NCI-H226 (cell line): ENCODE measurements around the gene METTL8.
A peak's percentile ranks its signal among the peaks of the same experiment; 100 is the strongest.
"Not testable (repeated sequence)": the region's sequence is repeated elsewhere in the genome, so short reads cannot be mapped to it uniquely, and the experiment has no call there.

Source experiments
- DNase-seq: peaks from one replicate; pipeline ENCODE4 v3.0.0-alpha.2; 2015

METTL8 gene

DNA sequence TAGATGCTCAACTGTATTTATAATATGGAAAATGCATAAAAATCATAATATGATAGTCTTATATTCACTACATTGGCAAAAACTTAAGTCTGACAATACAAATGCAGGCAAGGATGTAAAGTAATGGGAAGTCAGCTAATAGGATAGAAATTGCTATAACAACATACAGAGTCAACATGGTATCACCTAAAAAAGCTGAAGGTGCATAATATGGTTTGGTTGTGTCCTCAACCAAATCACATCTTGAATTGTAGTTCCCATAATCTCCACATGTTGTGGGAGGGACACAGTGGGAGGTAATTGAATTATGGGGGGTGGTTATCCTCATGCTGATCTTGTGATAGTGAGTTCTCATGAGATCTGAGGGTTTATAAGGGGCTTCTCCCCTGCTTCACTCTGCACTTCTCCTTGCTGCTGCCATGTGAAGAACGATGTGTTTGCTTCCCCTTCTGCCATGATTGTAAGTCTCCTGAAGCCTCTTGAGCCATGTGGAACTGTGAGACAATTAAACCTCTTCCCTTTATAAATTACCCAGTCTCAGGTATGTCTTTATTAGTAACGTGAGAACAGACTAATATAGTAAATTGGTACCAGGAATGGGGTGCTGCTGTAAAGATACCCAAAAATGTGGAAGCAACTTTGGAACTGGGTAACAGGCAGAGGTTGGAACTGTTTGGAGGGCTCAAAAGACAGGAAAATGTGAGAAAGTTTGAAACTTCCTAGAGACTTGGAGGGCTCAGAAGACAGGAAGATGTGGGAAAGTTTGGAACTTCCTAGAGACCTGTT is 10.9 kb downstream of the METTL8 start:
- not testable (repeated sequence) for DNase-seq

DNA sequence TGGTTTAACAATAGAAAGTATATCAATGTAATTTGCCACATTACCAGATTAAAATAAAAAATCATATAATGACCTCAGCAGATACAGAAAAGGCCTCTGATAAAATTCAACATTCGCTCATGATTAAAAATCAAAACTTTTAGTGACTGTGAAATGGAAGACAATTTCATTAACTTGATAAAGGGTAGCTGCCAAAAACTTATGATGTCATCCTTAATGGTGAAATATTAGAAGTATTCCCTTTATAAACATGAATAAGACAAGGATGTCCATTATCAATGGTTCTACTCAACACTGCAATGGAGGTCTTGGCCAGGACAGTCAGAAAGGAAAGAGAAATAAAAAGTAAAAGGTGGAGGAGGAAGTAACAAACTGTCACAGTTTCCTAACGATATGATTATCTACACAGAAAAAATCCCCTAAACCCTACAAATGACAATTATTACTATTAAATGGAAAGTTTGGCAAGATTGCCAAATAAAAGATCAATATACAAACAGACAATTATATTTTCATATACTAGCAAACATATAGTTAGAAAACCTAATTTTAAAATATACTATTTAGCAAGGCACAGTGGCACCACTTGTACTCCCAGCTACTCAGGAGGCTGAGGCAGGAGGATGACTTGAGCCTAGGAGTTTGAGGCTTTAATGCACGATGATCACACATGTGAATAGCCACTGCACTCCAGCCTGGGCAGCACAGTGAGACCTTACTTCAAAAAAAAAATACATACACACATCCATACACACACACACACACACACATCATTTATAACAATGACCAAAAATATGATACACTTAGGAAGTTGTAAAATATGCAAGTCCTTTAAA is 12.8 kb downstream of the METTL8 start:
- no peak for DNase-seq

DNA sequence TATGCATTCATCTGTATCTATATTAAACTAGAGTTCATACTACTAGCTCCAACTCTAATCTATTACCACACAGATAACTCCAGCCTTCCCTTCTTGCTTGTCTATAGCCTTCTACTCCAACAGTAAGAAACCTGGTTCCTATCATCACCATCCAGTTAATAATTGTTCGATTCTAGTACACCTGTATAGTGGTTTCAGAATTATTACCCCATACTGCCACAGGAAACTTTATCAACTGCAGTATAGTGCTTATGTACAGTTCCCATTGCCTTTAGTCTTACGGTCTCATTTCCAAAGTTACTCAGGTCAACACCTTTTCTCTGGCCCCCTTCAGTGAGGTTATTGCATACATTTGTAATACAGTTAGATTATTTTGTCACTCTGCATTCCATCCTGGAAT is 14.5 kb downstream of the METTL8 start:
- no peak for DNase-seq

DNA sequence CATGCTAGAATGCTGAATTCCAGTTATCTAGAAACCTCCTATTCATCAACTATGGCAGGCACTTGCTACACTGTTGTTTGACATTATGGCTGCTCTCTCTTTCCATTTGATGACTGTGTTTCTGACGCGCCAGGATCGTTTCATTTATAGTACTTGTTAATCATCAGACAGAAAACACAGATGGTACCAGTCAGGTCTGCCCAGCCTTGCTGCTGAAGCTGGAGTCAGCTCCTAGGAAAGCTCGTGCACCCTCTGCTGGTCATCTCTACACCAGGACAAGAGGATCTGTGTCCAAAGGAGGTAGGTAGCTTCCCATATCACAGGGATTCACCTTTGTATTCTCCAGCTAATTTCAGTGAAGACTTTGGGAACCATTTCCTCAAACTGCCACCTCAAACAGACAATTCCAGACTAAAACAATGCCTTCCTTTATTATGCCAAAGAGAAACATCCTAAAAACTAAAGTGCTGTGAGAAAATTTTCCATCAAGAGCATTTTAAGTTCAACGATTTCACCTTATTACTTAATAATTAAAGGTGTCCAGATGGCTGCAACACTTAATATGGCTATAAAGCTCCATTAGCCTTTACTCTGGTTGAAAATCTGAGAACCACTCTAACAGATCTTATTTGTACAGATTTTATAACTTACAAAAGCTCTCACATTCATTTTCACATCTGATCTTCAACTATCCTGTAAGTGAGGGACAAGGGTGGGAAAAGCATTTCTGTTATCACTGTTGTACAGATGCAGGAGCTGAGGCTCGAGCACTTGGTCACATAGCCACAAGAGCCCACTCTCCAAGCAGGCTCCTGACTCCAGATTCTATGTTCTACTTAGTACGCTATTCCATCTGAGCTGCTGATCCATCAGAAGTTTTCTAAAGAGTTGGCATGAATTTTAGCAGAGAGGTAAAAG is 17.5 kb downstream of the METTL8 start:
- peak; percentile 81 for DNase-seq

DNA sequence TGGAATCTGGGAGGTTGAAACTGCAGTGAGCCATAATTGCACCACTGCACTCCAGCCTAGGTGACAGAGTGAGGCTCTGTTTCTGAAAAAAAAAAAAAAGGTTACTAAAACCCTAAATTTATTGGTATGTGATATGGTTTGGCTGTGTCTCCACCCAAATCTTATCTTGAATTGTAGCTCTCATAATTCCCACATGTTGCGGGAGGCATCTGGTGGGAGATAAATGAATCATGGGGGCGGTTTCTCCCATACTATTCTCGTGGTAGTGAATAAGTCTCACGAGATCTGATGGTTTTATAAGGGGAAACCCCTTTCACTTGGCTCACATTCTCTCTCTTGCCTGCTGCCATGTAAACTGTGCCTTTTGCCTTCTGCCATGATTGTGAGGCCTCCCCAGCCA is 19.1 kb downstream of the METTL8 start:
- DNase-seq, result not testable (repeated sequence)

DNA sequence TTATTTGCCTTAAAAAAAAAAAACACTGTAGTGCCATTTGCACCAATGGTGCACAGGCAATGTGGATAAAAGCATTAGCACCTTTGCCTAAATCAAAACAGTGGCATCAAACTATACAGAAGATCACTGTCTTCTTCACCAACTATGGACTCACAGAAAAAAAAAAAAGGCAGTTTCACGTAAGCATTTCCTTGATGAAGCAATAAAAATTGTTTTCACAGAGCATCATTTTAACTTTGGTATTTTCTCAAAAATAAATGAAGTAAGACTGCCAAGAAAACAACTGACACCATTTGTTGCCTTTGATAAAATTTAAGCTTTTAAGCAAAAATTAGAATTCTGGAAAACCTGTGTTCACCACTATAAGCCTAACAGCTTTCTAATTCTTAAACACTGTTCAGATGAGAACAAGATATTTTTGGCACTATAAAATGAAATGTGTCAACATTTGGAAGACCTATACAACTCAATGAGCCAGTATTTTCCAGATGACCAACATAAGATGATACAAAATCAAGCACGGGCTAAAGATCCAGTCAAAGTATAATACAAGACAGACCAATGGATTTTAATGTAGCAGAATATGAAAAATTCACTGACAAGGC is 21.1 kb downstream of the METTL8 start:
- no peak for DNase-seq

DNA sequence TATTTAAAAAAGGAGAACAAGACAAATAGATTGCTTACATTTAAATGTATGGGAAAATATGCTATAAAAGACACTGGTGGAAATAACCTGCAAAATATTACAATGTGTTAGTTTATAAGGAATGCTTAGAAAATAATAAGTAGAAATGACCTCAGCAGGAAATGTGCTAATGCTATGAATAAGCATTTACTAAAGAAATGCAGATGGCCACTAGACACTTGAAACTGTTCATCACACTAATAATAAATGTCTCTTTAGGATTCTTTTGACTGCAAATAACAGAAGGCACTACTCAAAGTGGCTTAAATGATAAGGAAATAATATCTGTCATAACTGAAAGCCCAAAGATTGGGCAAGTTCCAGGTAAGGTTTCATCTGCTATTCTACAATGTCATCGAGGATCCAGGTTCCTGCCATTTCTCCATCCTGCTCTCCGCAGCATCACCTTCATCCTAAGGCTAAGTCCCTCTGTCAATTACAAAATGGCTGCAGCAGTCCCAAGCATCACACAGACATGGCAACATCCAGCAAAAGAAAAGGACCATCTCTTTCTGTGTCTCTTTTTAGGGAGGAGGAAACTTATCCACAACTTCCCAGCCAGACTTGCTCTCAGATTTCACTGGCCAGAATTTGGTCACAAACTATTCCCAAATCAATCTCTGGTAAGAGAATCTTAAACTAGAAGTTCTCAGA is 21.9 kb downstream of the METTL8 start:
- DNase-seq, result no peak

DNA sequence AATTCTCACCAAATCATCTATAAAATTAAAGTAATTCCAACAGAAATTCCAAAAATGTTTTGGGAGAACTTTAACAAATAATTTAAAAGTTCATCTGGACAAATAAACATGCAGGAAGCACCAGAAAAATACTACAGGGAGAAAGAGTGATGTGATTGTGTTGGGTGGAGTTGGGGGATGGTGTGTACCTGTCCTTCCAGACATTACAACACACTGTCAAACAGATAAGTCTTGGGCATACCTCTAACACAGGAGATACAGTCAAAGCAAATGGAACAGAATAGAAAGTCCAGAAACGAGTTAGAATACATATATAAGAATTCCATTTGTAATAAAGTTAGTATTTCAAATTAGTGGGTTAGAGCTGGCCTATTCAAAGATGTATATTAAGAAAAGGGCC is 22.6 kb downstream of the METTL8 start:
- no peak for DNase-seq

DNA sequence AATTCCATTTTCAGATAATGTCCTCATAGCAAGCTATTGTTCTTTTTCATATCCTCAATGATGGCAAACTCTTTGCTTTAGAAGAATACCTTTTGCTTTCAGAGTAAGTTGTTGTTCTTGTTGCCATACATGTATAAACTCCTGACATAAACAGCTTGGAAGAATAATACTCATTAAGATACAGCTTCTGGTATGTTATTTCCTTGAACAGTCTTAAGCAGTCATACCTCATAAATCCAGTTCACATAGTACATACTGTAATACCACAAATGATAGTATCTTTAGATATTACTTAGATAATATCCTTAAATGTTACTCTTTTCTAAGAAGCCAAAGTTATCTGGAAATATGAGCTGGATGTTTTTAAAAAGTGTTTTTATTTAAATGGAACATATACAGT is 23.2 kb downstream of the METTL8 start:
- no peak for DNase-seq

DNA sequence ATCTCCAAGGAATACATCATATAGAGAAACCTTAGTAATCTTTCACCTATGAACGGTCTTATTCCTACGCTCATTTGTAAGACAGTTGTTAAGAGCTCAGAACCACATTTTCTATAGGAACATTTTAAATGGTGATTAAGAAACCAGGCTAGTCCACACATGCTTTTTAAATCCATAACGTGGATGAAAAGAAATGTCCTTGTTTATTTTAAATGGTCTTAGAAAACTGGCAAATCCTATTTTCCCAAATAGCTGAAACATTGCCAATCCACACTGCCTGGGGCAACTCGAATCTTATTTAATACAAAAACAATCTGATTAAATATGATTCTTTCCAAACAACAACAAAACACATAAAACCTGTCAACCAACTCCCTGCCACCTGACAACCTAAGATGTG is 23.7 kb downstream of the METTL8 start:
- no peak for DNase-seq

DNA sequence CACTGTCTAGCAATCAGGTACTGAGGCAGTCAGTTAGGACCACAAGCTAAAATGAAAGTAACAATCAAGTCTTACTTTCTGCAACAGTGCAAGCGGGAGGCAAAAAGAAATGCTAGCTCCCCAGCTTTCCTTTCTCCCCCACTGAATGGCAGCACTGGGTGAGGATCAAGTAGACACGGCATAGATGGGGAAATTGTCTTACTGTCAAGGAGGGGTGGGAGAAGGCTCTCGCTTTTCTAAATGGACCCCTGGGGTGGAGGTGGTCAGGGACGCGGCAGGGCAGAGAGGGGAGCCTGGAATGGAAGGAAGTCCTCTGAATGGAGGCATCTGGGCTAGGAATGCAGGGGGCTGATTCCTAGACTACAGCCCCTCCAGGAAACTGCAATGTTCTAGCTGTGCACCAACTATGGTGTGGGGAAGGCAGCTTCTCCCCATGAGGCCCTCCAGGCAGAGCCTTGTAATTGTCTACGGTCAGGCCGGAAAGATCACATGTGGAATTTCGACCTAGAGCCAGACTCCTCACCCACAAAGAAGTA is 24.3 kb downstream of the METTL8 start:
- no peak for DNase-seq

DNA sequence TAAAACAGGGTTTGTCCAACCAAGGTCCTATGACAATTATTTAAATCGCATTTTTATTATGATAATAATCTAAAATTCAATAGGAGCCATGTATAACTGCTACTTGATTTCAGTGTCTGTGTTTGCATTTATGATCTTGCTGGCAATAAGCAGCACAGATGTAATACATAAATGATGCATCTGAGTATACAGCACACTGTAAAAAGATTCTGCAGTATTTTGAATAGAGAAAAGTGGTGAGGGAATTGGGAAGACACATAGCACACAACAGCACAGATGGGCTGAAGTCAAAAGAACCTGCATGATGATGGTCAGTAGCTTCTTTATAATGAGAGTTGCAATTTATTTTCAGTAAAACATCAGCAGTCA is 26.1 kb downstream of the METTL8 start:
- no peak for DNase-seq

DNA sequence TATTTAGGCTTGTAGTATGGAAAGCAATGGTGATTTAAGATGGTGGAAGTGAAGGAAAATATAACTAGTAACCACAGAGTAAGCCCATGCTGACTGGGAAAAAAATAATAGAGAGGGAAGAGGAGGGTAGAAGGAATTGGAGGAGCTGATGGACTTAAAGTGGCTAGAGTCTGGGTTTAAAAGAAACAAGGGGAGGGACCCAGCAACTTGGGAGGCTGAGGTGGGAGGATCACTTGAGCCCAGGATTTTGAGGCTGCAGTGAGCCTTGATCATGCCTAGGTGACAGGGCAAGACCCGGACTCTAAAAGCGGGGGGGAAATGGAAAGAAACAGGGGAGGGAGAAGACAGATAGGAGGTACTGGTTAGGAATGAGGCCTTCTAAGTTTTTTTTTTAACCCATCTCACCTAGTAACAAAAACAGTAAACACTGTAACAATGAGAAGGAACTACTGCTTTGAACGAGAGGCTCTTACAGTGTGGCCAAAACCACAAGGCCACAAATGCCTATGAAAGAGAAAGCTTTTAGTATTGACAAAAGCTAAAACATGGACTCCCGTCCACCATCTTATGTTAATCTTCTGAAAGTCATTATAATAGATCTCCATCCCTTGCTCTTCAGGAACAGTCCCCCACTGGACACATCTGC is 26.6 kb downstream of the METTL8 start:
- DNase-seq, result no peak

DNA sequence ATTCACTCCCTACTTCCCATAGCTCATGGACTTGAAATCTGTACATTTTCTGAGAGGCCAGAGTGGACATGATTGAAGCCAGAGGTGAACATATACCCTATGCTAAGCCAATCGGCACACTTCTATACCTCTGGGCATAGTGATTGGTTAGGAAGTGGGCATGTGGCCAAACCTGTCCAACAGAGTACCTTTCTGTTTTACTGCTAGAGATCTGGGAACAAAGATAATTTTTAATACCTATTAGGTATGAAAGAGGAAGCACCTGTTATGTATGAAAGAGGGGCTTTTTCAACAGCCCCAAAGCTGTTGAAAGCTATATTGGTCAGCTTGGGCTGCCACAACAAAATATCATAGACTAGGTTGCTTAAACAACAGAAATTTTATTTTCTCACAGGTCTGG is 27.7 kb downstream of the METTL8 start:
- no peak for DNase-seq

DNA sequence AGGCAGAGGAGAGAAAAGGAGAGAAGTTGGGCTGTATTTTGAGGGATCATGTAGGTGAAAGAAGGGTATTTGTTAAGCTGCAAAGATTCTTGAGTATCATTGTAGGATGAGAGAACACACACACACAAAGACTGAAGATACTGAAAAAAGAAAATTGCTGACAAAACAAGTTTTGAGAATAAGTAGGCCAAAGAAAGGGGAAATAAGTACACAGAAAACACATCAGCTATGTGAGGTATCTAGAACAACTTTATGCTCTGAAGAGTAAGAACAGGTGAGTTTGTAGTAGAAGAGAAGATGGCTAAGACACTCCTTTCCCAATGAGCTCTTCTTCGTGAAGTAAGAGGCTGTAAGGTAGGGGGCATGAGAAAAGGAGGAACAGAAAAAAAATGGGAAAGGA is 28.2 kb downstream of the METTL8 start:
- DNase-seq, result no peak

DNA sequence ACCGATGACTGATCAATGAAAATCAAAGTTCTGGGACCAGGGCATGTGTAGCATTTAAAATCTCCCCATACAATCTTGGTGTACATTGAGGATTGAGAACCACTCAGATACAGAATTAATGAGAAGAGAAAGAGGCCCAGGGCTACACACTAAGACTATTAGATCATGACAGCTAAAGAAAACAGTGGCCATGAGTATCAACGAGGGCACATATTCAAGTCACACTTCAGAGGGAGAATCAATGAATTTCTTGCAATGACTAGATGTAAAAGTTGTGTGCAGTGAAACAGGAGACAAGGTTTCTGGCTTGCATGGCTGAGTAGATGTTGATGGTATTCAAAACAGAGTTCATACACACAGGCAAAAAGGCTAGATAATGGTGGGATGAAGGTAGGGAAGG is 29.1 kb downstream of the METTL8 start:
- DNase-seq, result no peak

DNA sequence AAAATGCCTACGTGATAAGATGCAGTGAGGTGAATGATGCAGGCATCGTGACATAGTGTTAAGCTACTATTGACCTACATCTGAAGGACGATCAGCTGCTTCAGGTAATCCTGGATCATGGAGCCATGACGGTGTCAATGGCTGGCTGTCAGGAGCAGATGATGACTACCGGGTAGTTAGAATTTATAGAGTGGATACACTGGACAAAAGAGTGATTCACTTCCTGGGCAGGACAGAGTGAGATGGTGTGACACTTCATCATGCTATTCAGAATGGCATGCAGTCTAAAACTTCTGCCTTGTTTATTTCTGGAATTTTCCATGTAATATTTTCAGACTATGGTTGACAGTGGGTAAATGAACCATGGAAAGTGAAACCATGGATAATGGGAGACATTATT is 29.5 kb downstream of the METTL8 start:
- DNase-seq, result peak; percentile 57

DNA sequence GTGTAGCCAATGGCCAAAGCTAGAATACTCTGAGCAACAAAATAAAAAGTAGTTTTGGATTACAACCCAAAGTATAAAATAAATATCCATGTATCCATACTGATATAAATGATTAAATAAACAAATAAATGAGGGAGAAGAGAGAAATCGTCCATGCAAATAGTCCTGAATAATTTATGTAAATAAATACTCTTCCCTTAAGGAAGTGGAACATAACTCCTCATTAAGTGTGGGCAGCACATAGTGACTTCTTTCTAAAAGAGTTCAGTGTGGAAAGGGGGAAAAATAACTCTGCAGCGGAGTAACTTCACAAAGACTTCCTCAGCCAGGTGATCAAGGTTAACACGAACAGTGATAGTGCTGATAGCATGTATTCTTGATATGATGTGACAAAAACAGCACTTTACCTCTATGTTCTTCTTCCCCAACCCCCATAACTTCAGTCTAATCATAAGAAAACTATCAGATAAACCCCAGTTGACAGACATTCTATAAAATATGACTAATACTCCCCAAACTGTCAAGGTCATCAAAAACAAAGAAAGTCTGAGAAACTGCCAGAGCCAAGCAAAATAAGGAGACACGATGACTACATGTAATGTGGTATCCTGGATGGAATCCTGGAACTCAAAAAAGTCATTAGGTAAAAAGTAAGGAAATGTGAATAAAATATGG is 30.7 kb downstream of the METTL8 start:
- peak; percentile 50 for DNase-seq

DNA sequence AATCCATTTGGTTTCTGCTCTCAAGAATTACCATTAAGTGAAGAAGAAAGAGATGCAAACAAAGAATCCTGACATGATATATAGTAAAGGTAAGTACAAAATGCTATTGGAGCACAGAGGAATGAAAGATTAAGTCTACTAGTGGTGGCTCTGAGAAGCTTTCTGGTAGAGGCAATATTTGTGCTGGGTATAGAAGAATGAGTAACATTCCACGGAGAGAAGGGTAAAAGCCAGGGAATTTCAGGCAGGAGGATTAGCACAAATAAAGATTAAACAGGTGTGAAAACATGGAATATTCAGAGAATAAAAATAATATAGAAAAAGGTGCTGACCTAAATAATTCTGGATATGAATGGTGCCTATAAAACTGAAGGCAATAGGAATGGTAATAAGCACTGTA is 31.8 kb downstream of the METTL8 start:
- DNase-seq, result no peak

DNA sequence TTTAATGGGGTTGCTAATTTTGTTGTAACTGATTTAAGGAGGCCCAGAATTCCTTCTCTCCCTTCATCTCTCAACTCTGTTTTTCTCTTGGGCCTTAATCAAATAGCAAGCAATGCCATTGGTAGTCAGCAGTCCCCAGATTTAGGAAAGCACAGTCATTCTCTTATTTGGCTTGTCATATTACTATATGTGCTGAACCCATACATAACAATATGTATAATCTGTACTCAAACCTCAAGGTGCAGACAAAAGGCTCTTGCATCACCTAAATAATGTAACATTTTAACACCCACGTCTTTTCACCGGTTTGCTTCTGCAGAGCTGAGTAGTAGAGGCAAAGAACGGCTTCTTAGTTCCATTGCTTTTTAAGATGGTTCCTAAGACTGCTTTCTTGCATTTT is 33.4 kb downstream of the METTL8 start:
- DNase-seq, result no peak

DNA sequence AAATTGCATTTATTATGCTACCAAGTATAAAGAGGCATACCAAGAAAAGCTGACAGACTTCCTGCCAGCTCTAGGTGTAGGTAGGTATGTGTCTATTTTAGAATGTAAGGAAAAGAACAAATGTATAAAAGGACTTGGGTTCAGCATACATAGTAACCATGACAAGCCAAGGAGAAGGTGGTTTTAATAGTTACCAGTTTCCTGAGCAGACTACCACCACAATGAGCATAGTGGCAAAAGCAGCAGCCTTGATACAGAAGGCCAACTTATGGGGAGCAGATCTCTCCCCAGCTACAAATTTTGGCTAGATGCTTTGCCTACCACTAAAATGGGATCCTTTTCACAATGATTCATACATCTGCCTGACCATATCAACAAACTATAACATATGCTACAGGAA is 34.5 kb downstream of the METTL8 start:
- no peak for DNase-seq
